Measurements from ENCODE around the gene LAMC1. TPM values are rescaled to one million over a fixed set of nuclear protein-coding genes. Genes with fewer than 3 reads are reported as not detected.

Gene LAMC1
- total RNA-seq, 1 donor from 2014 or later = 370 TPM

DNA sequence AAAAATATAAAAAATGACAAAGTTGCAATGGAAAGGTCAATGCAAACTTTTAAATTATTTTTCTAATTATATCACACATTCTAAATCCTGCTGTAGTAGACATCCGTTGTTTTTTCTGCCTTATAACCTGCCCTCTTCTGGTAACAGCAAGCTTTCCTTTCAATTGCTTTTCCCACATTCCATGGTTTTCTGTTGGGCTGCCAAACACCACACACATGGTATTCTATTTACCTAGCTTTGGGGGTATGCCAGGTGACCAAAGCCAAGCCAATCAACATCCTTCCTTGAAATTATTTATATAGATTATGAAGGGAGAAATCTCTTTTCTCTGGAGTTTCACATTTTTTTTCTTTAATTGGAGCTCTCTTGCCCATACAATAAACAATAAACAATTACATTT, 3.4 kb upstream of the LAMC1 start:
- DNase-seq (ENCODE audit: low spot score) = no peak

DNA sequence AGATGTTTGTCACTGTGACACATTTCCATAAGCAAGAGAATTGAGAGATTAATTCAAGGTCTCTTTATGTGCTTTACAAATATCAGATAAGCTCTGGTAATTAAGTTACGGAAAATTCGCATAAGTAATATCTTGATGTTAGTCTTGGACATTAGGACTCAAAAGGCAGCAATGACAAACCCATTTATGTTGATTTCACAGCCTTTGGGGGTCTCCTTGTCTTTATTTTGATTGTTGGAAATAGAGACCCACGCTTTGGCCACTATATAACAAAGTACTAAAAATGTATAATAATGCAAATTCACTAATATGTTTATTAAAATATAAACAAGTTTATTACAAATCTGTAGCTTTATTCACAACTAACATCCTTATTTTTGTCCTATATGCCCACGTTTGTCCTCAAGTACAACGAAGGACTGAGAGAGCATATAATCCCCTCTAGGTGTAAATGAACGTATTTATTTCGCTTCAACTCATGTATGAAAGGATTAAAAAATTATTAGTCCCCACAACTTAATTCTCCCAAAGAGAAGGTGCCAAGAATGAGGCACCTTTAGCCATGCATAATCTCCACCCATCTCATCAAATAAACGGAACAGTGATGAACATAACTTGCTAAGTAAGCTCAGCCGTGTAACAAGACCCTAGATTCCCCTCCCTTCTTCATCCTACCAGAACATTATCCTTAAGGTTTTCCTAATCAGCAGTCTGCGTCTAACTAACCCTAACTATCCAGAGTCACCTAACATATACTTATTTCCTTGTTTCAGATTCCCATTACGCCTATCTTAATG, 1.6 kb upstream of the LAMC1 start:
- DNase-seq (ENCODE audit: low spot score) = no peak

DNA sequence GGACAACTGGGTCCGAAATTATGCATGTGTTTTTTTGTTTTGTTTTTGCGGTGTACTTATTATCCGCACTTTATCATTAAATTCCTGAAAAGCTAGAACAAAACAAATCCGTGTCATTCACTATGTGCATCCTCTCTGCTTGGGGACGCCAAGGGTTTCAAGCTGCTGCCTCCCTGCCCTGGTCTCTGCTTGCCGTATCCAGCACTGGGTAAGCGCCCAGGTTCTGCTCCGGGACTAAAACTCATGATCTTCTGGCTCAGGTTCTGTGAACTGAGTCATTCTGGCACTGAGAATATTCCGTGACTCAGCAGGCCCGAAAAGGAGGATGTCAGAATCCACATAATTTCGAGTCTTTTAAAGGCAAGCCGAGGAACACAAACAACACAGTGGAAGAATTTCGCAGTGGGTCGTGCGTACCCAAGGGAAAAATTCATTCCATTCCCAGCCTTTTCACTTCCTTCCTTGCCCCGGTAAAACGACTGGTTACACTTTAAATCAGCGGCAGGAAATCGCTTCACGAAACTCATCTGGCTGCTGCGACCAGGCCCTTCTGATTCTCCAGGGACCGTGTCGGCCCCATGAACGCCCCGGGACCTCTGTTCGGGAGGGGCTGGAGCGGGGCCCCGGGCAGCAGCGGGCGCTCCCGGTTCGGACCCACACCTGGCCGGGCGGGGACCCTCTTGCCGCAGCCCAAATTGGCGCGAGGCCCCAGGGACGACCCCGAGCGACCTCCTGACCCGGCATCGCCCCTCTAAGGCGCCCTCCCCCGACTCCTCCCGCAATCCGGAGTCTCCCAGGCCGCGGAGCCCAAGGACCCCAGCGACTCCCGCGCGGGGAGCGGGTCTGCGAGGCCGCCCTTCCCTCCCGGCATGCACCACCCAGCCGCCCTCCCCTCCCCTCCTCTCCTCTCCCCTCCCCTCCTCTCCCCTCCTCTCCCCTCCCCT, 746 bp upstream of the LAMC1 start:
- DNase-seq (ENCODE audit: low spot score) = peak; percentile 91

DNA sequence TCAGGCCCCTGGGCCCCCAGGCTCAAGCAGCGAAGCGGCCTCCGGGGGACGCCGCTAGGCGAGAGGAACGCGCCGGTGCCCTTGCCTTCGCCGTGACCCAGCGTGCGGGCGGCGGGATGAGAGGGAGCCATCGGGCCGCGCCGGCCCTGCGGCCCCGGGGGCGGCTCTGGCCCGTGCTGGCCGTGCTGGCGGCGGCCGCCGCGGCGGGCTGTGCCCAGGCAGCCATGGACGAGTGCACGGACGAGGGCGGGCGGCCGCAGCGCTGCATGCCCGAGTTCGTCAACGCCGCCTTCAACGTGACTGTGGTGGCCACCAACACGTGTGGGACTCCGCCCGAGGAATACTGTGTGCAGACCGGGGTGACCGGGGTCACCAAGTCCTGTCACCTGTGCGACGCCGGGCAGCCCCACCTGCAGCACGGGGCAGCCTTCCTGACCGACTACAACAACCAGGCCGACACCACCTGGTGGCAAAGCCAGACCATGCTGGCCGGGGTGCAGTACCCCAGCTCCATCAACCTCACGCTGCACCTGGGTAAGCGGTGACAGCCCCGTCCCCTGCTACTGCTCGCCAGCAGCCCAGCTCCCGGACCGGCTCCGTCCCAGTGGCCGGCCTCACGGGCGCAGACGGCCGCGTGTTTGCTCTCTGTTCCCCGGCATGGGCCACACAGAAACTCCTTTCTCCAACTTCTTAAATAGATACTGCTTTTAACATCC, 539 bp downstream of the LAMC1 start:
- no peak for DNase-seq (ENCODE audit: low spot score)

DNA sequence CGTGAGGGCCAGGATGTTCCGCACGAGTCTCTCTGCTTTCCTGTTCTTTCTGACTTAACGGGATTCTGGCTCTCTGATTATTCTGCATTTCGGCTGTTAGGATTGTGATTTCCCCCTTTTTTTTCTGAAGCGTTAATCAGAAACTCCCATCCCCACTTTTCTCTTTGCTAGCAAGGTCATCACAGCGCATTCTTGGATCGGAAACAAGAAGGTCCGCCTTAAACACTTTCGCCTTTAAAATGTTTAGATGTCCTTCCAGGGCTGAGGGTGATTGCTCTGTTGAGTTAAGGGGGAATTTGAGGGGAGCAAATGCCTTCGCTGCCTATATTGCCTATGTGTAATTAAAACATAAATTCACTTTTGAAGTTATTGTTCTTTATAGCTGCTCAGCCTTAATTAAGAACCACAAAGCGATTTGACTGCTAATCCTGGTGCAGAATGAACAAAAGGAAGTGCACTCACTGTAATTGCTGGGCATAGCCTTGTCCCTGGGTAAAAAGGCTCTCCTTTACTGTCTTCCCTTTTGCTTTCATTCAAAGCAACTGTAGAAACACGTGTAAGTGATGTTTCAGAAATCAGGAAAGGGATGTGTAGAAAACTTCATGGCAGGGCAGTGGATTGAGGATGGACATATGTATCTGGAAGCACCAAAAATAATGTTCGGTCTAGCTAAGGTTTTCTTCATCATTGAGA, 1.2 kb downstream of the LAMC1 start:
- no peak for DNase-seq (ENCODE audit: low spot score)

DNA sequence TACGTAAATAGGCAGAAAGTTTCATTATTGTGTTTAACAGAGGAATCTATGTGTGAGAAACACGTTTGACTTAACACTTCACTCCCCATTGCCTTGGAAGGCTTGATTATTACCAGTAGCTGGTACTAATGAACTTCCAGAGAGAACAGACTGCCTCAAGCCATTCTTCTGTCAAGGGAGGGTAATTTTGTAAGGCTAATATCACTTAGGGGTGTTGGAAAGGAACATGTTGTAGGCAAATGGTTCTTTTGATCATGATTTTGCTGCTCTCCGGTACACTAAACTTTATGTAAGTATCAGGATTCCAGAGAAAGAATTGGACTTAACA, 1.8 kb downstream of the LAMC1 start:
- DNase-seq (ENCODE audit: low spot score) = no peak

DNA sequence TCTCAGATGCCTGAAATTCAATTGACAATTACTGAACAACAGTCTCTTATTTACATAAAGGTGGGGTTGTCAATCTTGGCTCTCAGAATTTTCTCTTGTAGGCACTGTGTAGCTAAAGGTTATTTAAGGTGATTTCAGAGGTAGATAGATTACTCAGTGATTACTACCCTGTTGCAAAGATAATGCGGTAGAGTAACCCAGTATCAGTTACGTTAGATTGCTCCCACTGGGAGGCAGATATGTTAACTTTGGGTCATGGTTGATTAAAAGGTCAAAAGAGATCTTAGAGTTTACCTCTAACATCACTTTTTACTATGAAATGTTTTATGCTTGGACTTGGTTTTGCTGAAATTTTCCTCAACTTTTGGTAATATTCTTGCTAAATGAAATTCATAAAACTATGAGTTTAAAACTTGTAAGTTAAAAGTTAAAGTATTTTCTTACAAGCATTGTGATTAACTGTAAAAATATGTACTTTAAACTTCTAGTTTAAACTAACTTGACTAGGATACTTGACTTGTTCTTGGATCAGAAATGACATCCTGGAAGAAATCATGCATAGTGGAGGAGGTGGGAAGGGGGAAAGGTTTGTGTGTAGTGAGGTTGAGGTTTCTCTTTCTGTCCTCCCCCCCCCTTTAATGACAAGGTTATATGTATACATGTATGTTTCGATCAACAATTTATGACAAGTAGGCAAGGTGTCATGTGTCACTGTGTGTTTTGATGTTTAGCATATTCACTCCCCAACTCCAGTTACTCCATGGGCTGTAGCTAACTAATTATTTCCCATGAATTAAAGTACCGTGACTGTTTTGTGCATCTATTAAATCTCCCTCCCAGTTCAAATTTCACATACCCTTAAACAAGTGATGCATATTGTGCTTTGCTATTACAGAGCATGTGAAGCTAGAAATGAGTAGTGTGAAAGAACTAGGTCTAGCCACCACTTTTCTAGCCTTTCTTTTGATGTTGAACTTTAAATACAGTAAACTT, 2.9 kb downstream of the LAMC1 start:
- DNase-seq (ENCODE audit: low spot score) = no peak

DNA sequence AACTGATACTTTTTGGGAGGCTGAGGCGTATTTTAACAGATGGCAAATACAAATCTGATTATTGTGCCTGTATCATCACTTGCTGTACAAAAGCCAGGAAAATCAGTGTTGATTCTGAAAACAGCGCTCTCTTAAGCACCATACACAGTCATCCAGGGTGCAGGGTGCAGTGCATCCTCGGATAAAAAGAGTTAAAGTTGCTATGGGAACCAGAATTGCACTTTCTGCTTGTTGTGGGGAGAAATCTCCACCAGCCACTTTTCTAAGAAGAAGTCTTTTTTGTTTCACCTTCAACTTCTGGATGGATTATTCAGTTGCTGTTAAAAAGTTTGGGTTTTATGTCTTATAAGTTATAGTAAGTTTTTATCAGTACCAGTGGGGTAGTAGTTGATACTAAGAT, 3.8 kb downstream of the LAMC1 start:
- no peak for DNase-seq (ENCODE audit: low spot score)

DNA sequence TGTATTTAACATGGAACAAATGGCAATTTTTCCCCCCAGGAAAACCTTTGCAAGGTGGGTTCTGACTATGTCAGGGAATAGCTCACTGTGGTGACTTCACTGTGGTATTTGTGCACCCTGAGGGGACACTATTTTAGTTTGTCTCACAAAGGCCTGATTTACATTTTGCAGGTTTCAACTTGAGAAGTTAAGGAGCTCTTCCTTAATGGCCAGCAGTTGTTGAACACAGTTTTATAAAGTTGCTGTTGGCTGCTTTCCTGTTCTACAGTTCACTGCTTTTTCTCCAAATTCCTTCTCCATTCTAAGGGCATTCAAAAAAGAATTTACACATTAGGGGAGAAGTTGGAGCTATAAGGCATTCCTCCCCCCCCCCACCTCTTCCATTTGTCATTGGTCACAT, 4.6 kb downstream of the LAMC1 start:
- no peak for DNase-seq (ENCODE audit: low spot score)

DNA sequence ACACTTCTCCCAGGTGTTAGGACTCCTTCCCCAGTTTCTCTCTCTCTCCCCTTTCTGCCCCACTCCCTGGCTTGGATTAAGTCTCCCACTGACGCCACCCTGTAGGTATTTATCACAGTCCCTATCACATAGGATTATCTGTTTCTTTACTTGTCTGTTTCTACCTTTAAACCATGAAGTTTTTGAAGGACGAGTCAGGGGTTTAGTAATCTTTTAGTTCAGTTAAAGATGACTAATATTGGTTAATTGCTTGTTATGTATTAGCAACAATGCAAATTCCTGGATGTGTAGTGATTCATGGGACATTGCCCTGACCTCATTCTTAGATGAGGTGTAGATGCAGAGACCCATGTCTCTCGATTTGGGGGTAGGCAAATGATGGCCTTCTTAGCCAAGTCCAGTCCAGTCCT, 6.4 kb downstream of the LAMC1 start:
- DNase-seq (ENCODE audit: low spot score) = no peak

DNA sequence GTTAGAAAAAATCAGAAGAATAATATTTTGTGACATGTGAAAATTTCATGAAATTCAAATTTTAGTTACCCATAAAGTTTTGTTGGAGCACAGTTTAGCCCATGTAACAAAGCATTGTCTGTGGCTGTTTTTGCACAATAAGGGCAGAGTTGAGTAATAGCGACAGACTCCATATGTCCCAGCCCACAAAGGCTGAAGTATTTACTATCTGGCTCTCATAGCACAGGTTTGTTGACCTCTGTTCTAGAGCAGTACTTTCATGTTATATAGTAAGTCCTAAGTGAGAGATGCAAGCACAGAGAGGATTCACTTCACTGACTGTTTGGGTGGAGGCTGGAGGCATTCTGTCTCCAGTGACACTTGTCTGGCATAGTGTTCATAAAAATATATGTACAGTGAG, 6.8 kb downstream of the LAMC1 start:
- no peak for DNase-seq (ENCODE audit: low spot score)

DNA sequence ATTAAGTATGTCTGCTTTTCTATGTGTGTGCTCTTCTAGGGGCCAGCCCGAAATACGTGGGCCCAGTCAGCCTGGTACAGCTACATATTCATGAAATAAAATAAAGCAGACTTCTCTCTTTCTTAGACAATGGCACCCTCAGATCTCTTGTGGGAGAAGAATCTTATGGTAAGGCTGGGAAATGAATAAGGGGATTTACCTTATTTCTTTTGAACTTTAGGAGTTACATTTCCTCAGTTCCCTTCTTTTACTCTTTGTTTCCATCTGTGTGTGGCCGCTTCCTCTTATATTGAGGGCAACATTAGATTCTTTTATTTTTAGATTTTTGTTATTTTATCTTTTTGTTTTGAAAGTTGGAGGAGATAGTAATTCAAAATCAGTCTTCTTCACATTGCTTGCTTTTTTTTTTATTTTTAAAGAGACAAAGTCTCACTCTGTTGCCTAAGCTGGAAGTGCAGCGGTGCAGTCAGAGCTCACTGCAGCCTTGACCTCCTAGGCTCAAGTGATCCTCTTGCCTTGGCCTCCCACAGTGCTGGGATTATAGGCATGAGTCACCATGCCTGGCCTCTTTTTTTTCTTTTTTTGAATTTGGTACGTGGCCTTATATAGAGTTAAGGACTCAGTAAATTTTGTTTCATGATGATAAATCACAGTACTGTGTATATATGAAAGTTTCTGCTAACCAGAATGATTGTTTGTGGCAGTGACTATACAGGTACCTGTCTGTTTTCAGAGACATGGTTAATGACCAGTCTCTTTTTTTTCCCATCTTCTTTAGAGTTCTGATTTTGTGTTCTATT, 9.1 kb downstream of the LAMC1 start:
- DNase-seq (ENCODE audit: low spot score) = no peak

DNA sequence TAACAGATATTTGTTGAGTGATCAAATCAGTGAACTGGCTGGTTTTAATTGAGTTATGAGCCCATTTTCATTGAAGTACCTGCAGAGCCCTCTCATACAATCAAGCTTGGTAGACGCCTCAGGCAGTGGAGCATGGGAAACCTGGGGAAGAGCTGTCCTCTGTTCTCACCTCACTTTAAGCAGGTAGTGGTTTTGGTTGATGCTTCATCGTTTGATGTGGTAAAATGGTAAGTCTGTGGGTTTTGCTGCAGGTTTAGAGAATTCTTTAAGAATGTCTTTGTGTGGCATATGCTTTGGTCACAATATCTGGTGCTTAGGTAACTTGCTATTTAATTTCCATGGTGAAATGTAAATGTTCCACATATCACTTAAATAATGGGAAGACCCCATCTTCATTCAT, 10.0 kb downstream of the LAMC1 start:
- DNase-seq (ENCODE audit: low spot score) = no peak

DNA sequence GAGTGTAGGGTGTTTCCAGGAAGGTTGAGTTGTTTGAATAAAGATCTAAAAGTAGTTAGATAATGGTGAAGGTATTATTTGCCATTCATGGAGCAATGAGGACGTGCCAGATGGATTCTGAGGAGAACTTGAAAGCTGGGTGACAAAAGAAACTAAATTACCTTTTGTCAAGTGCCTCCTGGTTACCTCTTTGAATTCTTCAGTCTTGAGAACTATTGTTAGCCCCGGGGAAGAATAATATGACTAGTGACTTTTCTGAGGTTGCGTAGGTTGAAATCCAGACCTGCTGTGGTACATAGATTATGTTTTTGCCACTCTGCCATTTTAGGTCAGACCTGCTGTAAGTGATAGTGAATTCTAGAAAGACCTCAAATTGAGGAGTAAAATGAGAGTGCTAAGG, 11.5 kb downstream of the LAMC1 start:
- DNase-seq (ENCODE audit: low spot score) = no peak

DNA sequence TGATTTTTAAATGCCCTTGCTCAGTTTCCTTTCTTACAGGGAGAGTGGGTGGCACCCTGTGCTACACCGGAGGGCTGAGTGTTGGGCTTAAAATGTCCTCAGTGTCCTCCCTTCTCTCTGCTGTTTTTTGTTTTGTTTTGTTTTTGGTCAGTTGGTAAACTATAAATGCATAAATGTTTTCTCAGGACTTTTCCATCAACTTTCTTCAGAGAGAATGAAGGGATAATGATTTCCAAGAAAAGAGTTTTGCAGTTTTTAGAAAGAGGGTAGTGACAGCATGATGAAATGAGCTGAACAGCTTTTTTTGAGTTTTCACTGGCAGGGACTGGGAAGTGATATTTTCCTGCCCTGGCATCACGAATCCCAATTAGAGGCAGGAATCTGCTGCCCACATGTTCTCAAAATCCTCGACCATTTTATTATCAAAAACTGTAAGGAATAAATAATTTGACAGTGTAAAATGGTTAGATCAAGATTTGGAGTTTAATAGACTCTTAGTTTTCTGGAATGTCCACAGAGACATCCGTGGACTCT, 15.2 kb downstream of the LAMC1 start:
- DNase-seq (ENCODE audit: low spot score) = no peak

DNA sequence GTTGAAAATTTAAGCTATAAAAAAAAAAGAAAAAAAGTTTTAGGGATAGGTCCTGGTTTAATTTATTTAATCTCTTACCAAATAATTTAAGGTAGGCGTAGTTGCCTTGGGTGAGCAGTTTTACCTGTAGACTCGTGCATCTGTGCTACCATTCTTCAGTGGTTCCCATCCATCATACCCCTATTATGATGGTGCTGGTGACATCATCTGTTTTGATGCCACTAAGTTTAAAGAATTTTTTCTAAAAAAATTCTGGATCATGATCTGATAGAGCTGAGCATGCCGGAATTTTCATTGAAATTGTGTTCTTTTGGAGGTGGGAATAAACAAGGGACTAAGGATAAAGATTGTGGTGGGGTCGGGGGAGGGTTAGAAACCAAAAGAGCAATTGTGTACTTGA, 15.7 kb downstream of the LAMC1 start:
- no peak for DNase-seq (ENCODE audit: low spot score)

DNA sequence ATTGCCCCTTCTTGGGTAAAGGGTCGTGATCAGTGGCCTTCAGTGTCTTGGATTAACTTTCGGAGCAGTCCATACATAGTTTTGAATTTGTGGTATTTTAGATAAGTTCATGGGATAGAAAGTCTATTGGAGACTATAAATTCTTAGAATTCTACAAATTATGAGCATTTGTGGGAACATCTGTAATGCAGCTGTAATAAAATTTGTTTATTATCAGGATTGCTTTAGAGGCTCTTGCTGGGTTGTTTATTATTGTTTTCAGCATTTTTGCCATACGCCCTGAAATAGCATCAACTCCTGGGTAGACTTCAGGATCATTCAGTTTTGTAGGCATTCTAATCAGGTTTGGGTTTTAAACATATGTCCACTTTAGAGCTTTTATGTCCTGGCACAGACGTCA, 16.1 kb downstream of the LAMC1 start:
- DNase-seq (ENCODE audit: low spot score) = no peak

DNA sequence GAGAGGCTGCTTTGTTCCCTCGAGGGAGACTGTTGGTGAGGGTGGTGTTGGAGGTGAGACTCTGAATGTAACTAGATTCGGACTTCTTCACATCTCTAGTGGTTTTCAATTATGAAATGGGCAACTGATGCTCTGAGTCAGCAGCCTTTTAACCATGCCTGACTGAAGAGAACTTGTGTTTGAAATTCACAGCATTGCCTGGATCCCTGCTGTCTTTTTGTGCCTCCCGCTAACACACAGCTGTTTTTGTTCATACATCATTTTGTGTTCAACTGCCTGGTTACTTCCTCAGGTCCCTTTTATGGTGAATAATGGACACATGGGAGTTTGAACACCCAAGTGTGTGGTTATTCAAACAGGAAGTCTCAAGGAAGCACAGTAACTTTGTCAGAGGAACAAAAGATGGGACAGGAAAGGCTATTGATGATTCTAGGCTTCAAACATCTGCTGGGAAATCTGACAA, 16.8 kb downstream of the LAMC1 start:
- no peak for DNase-seq (ENCODE audit: low spot score)

DNA sequence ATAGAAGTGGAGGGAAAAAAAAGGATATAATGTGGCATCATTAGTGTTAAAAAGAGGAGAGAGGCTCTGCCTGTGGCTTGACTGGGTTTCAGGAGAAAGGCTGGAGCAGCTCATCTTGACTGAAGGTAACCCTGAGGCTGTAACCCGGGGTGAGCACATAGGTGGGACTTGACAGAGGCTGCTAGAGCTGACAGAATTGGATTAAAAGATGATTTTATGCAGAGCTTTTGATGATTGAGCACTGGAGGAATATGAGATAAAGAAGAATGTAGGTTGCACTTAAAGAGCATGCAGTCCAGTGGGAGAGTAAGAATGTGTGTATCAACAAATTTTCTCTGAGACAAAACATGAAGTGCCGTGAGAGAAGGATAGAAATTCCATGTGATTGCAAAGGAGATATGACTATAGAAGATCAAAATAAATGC, 17.3 kb downstream of the LAMC1 start:
- DNase-seq (ENCODE audit: low spot score) = no peak

Data from mesenteric fat pad (tissue), 1 donor.